Mammary epithelial cell (primary cell): ENCODE data around the gene TMEM94.

Experiments used
- CTCF ChIP-seq, 2 donors: IDR thresholded peaks in 1 of 2; conservative IDR thresholded peaks in 1 of 2; 2 replicates each; pipeline ENCODE4 v1.5.1; 2011 to 2012; ENCODE audit warnings: inconsistent platforms in 2 of 2, low read length in 2 of 2, mild to moderate bottlenecking in 2 of 2, control low read depth in 1 of 2, low read depth in 1 of 2; ENCODE audit not compliant: insufficient read depth in 1 of 2; ENCODE audit errors: extremely low read depth in 1 of 2
- EZH2 ChIP-seq: IDR thresholded peaks from 2 replicates; pipeline ENCODE4 v1.6.1; 2012; ENCODE audit warnings: low read length, inconsistent platforms, borderline replicate concordance

- TF ChIP-seq CTCF (conservative IDR thresholded peaks at IDR 0.05 in 1 of 2, IDR thresholded peaks at IDR 0.05 in 1 of 2; ENCODE audit: extremely low read depth in 1 of 2, insufficient read depth in 1 of 2, low read depth in 1 of 2, low read length in 2 of 2) (no peak), EZH2 (no peak)
Measured at GRCh38 chr17:75463603-75464002, 7.2 kb downstream of the TMEM94 start.
